Rectal smooth muscle tissue (tissue), 1 donor: Measurements from ENCODE around the gene SLC38A2.

Experiments used
- H3K27ac ChIP-seq: one replicate; pipeline ENCODE4 v1.7.0; 2013; ENCODE audit warnings: low read depth, low read length, inconsistent platforms
- H3K27me3 ChIP-seq: one replicate; pipeline ENCODE4 v1.7.0; 2013; ENCODE audit warnings: low read length; ENCODE audit not compliant: control insufficient read depth, insufficient read depth
- H3K36me3 ChIP-seq: one replicate; pipeline ENCODE4 v1.7.0; 2013; ENCODE audit warnings: low read length; ENCODE audit not compliant: control insufficient read depth, insufficient read depth
- H3K4me1 ChIP-seq: one replicate; pipeline ENCODE4 v1.7.0; 2013; ENCODE audit warnings: low read length; ENCODE audit not compliant: control insufficient read depth, insufficient read depth
- H3K4me3 ChIP-seq: one replicate; pipeline ENCODE4 v1.7.0; 2013; ENCODE audit warnings: low read length
- H3K9ac ChIP-seq: one replicate; pipeline ENCODE4 v1.7.0; 2013; ENCODE audit warnings: low read length

SLC38A2 gene

DNA sequence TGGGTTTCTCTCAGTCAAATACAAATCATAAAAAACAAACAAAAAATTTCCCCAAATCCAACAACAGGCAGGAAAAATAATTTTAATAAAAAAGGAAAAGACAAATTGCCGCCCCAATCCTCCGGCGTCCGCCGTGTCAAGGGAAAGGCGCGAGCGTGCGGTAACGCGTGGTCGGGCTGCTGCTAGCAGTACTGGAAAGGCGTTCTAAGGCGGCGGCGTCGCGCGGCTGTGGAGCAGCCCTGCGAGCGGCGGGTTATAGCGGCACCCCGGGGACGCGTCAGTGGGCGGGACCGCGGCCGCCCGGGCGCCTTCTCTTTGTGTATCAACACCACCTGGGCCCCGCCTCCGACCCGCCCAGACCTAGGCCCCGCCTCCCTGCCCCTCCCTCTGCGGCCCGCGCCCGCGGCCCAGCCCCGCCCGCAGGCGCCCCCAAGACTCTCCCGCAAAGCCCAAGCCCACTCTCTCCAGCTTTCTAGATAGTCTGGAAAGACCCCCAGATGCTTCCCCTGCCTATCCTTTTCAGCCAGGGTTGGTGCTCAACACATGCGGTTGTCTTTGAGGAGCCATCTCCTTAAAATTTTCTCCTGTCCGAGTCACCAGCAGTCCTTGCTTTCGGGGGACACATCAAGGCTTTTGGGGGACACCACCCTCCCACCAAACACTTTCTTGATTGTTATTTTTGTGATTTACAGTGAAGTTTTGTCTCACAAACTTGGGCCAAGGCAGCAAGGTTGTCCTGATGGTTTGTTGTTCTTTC is at the start of gene SLC38A2:
Gene SLC38A2, minus strand, starts transcription at position 230 of the 757 bp plus-strand sequence. CDS start 1,480 bp downstream, outside the sequence.
- Histone ChIP-seq H3K27me3 (no peaks in the 10 kb centered on the region), H3K36me3 (peaks cover 6% of the 10 kb centered on the region), H3K4me3 (peak within 1 kb of the TSS; percentile 90), H3K27ac (peak within 1 kb of the TSS; percentile 84), H3K9ac (peak within 1 kb of the TSS; percentile 74), H3K4me1 (peaks cover 24% of the 10 kb centered on the region)

- Histone ChIP-seq H3K27ac (no peak overlapping the region), H3K36me3 (no peaks in the 10 kb centered on the region), H3K27me3 (no peaks in the 10 kb centered on the region), H3K4me3 (no peak overlapping the region), H3K9ac (no peak overlapping the region), H3K4me1 (no peaks in the 10 kb centered on the region)
Observed at GRCh38 chr12:46419675-46420074, 47.1 kb upstream of the SLC38A2 start.

- Histone ChIP-seq H3K27ac (no peak overlapping the region), H3K36me3 (no peaks in the 10 kb centered on the region)
Observed at GRCh38 chr12:46415552-46415951, 43.0 kb upstream of the SLC38A2 start.

DNA sequence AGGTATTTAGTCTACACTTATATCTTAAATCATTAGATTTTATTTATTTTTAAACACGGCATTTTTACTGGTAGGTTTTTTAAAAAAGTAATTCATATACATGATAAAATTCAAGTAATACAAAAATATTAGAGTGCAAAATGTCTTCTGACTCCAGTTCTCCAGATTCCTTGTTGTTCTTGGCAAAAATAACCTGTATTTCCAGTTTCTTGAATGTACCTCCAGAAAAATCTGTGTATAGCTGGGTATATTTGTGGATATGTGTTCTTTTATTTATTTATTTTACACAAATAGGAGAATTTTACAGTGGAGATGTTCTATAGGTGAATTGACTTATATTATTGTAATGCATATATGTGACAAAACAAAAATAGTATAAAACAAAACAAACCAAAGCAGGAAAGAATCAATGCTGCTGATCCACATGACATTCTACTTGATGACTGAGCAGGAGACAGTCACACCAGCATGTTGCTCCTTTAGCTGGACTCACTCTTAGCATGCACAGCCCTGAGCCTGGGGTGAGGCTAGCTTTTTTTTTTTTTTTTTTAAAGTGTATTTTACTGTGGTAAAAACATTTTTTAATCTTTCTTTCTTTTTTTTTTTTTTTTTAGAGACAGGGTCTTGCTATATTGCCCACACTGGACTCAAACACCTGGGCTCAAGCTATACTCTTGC is 42.2 kb upstream of the SLC38A2 start:
- Histone ChIP-seq H3K27ac (no peak overlapping the region), H3K27me3 (no peaks in the 10 kb centered on the region), H3K4me1 (no peaks in the 10 kb centered on the region), H3K9ac (no peak overlapping the region), H3K4me3 (no peak overlapping the region), H3K36me3 (no peaks in the 10 kb centered on the region)

More at GRCh38 chr12:46415552-46415951, 43.0 kb upstream of the SLC38A2 start:
- Histone ChIP-seq H3K9ac (no peak overlapping the region), H3K27me3 (no peaks in the 10 kb centered on the region), H3K4me1 (no peaks in the 10 kb centered on the region), H3K4me3 (no peak overlapping the region)

- Histone ChIP-seq H3K4me1 (no peaks in the 10 kb centered on the region), H3K36me3 (no peaks in the 10 kb centered on the region), H3K4me3 (no peak overlapping the region), H3K27ac (no peak overlapping the region), H3K9ac (no peak overlapping the region), H3K27me3 (no peaks in the 10 kb centered on the region)
Observed at GRCh38 chr12:46413368-46413767, 40.8 kb upstream of the SLC38A2 start.

DNA sequence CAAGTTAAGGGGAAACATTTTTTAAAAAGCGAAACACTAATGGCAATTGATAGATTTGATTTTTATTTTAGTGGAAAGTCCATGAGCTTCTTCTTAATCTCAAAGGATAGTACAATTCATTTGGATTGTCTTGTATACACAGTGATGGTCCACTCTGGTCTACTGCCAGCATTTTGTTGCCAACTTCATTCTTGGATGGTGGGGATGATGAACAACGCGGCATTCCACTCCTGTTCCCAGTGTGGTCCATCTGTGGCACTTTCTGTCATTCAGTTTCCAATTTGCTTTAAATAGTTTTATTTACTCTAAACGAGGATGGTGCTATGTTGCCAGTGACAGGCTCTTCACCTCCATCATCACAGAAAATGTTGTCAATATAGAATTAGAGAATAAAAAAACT is 40.3 kb upstream of the SLC38A2 start:
- no peak overlapping the region for H3K27ac ChIP-seq
- H3K27me3 ChIP-seq, result no peaks in the 10 kb centered on the region
- no peak overlapping the region for H3K9ac ChIP-seq
- H3K4me1 ChIP-seq, result no peaks in the 10 kb centered on the region
- H3K4me3 ChIP-seq, result no peak overlapping the region
- H3K36me3 ChIP-seq, result no peaks in the 10 kb centered on the region

DNA sequence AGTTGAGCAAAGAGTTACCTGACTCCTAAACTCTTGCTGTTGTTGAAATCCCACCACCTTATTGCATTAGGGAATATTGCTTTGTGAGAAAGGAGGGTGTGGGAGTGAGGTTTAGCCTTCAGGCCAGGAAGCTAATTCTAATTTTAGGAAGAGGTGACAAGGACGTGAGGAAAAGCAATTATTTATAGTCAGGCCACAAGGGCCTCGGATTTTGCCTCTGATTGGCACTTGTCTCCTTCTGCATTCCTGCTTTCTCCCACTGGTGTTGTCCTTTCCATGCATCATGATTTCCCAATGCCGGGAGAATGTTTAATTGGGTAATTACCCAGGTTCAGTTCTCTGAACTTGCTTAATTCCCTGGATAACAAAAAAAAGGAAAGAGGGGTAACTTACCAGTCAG is 37.9 kb upstream of the SLC38A2 start:
- H3K27ac ChIP-seq, result no peak overlapping the region
- H3K27me3 ChIP-seq, result no peaks in the 10 kb centered on the region
- H3K36me3 ChIP-seq, result no peaks in the 10 kb centered on the region
- H3K4me3 ChIP-seq, result no peak overlapping the region
- no peaks in the 10 kb centered on the region for H3K4me1 ChIP-seq
- H3K9ac ChIP-seq, result no peak overlapping the region

DNA sequence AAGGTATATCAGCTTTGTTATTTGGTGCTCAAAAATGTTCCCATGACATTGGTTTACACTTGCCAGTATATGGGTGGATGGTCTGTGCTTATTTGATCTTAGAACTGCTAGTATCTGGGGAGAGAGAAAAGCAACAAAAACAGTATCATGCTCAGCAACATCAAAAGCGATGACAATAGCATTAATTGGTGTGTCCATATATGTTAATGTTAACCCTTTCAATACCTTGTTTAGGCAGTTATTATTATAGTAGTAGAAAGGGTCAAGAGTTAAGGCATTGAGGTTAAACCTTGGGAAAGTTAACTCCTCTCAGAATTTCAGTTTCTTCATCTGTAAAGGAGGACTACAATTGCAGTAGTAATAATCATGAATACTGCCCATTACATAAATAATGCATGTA is 37.4 kb upstream of the SLC38A2 start:
- H3K36me3 ChIP-seq, result no peaks in the 10 kb centered on the region
- H3K4me3 ChIP-seq, result no peak overlapping the region
- no peaks in the 10 kb centered on the region for H3K27me3 ChIP-seq
- no peak overlapping the region for H3K27ac ChIP-seq
- no peak overlapping the region for H3K9ac ChIP-seq
- H3K4me1 ChIP-seq, result no peaks in the 10 kb centered on the region

DNA sequence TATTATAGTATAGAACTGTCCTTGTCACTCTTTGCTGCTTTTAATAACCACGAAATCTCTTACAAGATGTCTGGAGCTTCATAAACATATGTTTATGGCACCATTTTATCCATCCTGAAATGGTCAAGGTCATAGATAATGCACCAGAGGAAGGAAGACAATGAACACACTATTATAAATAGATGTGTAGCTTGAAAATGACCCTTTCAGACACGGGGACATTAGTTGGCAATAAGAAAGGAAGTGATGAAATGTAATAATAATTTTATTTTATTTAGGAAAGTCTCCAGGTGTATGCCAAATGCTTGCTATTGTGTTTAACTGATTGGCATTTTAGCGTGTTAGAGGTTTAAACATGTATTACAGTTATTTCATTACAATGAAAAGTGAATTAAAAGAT is 36.8 kb upstream of the SLC38A2 start:
- H3K27ac ChIP-seq, result no peak overlapping the region
- H3K4me1 ChIP-seq, result peaks cover 5% of the 10 kb centered on the region
- no peak overlapping the region for H3K4me3 ChIP-seq
- H3K9ac ChIP-seq, result no peak overlapping the region
- no peaks in the 10 kb centered on the region for H3K27me3 ChIP-seq
- H3K36me3 ChIP-seq, result no peaks in the 10 kb centered on the region

GRCh38 chr12:46408441-46408840 is 35.9 kb upstream of the SLC38A2 start:
- no peaks in the 10 kb centered on the region for H3K27me3 ChIP-seq
- H3K4me1 ChIP-seq, result peaks cover 13% of the 10 kb centered on the region
- no peak overlapping the region for H3K4me3 ChIP-seq
- no peak overlapping the region for H3K9ac ChIP-seq
- H3K27ac ChIP-seq, result no peak overlapping the region
- no peaks in the 10 kb centered on the region for H3K36me3 ChIP-seq

GRCh38 chr12:46407361-46407760 is 34.8 kb upstream of the SLC38A2 start:
- Histone ChIP-seq H3K27ac (no peak overlapping the region), H3K4me1 (peaks cover 23% of the 10 kb centered on the region), H3K9ac (no peak overlapping the region), H3K4me3 (no peak overlapping the region), H3K36me3 (no peaks in the 10 kb centered on the region), H3K27me3 (no peaks in the 10 kb centered on the region)

GRCh38 chr12:46406352-46407027 is 33.9 kb upstream of the SLC38A2 start:
- peaks cover 31% of the 10 kb centered on the region for H3K4me1 ChIP-seq
- no peak overlapping the region for H3K4me3 ChIP-seq

More at GRCh38 chr12:46406352-46407027, 33.9 kb upstream of the SLC38A2 start:
- Histone ChIP-seq H3K36me3 (no peaks in the 10 kb centered on the region), H3K27me3 (no peaks in the 10 kb centered on the region), H3K27ac (no peak overlapping the region), H3K9ac (no peak overlapping the region)
